HG03103 (cell line): ENCODE measurements around the gene TNFSF4.
"Not testable (repeated sequence)": the region's sequence is repeated elsewhere in the genome, so short reads cannot be mapped to it uniquely, and the experiment has no call there.

ENCODE experiments used
- ATAC-seq: cut with Tn5 transposase; IDR thresholded peaks from one replicate; pipeline ENCODE4 v1.9.1; 2021; ENCODE audit warnings: low read depth; ENCODE audit not compliant: unreplicated experiment

Gene TNFSF4

GRCh38 chr1:173206816-173207568 is at the start of gene TNFSF4:
TNFSF4 (minus strand) TSS chr1:173207331; CDS start chr1:173207176, 155 bp downstream.
- ATAC-seq, result no peak

GRCh38 chr1:173255214-173255813 is 48.2 kb upstream of the TNFSF4 start:
- no peak for ATAC-seq

- ATAC-seq, result no peak
These were observed 45.9 kb upstream of the TNFSF4 start for GRCh38 chr1:173253046-173253445.

GRCh38 chr1:173249349-173249748 is 42.2 kb upstream of the TNFSF4 start:
- ATAC-seq, result no peak

GRCh38 chr1:173248247-173248940 is 41.3 kb upstream of the TNFSF4 start:
- ATAC-seq, result no peak

GRCh38 chr1:173245892-173246291 is 38.8 kb upstream of the TNFSF4 start:
- ATAC-seq, result no peak

GRCh38 chr1:173243300-173243699 is 36.2 kb upstream of the TNFSF4 start:
- ATAC-seq, result no peak

GRCh38 chr1:173241528-173242347 is 34.6 kb upstream of the TNFSF4 start:
- ATAC-seq, result no peak

GRCh38 chr1:173240609-173241008 is 33.5 kb upstream of the TNFSF4 start:
- ATAC-seq, result no peak

GRCh38 chr1:173239058-173239457 is 31.9 kb upstream of the TNFSF4 start:
- ATAC-seq, result no peak

GRCh38 chr1:173234899-173235298 is 27.8 kb upstream of the TNFSF4 start:
- no peak for ATAC-seq

- ATAC-seq, result not testable (repeated sequence)
These were observed 27.3 kb upstream of the TNFSF4 start for GRCh38 chr1:173234434-173234833.

- not testable (repeated sequence) for ATAC-seq
These were observed 21.9 kb upstream of the TNFSF4 start for GRCh38 chr1:173229031-173229430.

GRCh38 chr1:173224949-173225348 is 17.8 kb upstream of the TNFSF4 start:
- no peak for ATAC-seq

GRCh38 chr1:173224280-173224892 is 17.3 kb upstream of the TNFSF4 start:
- ATAC-seq, result no peak

GRCh38 chr1:173223031-173223380 is 15.9 kb upstream of the TNFSF4 start:
- ATAC-seq, result no peak

- no peak for ATAC-seq
These were observed 15.3 kb upstream of the TNFSF4 start for GRCh38 chr1:173222149-173223030.

GRCh38 chr1:173220157-173220556 is 13.0 kb upstream of the TNFSF4 start:
- ATAC-seq, result no peak

GRCh38 chr1:173213665-173214064 is 6.5 kb upstream of the TNFSF4 start:
- ATAC-seq, result no peak
